HG03378 (cell line): ENCODE data around the gene INSRR.

ENCODE experiments used
- ATAC-seq: cut with Tn5 transposase; IDR thresholded peaks from one replicate; pipeline ENCODE4 v1.9.1; 2021; ENCODE audit warnings: mild to moderate bottlenecking, moderate library complexity; ENCODE audit not compliant: unreplicated experiment

INSRR gene

DNA sequence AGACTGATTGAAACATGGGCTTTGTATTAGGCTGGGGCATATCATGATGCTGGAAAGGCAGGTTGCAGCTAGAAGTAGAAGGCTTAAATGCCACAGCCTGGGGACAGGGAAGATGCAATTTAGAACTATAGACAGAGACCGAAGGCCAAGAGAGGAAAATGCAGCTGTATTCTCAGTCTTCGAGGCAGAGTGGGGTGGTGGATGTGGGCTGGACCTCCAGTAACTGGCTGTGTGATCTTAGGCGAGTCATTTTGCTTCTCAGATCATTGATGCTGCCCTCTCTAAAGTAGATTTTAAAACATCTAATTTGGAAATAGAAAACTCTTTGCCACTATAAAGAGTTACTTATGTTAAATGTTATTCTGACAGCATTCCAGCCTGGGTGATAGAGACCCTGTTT is 24.6 kb downstream of the INSRR start:
- no peak for ATAC-seq

DNA sequence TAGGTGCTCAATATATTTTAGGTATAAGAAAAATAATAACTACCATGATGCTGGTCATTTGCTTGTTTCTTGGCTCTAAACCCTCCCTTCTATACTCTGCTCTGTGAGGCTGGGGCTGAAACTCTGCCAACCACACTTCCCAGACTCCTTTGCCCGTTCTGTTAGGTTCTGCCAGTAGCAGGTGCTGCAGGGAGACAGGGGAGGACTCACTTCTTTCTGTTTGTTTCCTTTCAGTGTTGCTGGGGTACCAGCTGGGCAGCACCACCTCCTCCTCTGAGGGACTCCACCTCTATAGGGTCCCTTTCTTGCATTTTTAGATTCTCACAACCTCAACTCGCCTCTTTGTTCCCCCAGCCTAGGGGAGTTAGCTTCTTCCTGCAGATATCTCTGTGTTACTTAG is 25.3 kb downstream of the INSRR start:
- no peak for ATAC-seq

- no peak for ATAC-seq
Measured at GRCh38 chr1:156832434-156832833, 26.5 kb downstream of the INSRR start.

GRCh38 chr1:156828400-156829124 is 30.4 kb downstream of the INSRR start:
- ATAC-seq, result no peak

DNA sequence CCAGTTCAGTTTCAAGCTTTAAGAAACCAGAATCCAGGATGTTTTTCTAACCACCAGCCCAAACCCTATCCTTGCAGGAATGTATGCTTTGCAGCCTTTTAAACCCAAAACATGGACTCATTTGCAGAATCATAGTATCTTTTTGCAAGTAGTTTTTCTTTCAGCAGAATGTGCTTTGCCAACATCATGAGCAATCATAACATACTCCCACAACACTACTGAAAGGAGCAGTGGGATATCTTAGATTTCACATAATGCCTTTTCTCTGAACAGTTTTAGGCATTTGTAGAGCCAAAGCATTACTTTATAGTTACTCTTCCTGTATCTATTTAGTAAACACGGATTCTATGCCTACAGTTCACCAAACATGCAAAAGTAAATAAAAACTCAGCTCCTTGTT is 32.3 kb downstream of the INSRR start:
- no peak for ATAC-seq

DNA sequence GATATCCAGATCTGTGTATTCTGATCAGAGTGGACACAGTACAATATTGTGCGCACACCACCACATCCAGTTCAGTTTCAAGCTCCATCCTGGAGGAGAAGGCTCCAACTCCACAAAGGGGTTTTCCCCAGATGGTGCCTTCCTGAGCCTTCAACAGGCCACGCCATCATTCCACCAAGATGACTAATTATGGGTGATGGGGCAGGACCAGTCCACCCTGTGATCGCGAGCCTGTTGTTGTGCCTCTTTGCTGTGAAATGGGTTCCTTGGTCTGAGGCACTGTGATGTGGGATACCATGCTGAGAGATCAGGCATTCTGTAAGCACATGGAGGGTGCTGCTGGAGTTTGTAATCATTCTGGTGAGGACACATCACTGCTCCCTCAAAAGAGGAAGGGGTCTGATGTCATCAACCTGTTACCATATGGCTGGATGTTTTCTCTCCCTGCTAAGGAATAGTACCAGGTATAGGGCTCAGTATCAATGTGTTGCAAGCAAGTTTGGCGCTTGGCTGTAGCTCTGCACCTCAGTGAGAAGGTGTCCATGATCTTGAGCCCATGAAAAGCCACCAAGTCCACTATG is 35.6 kb downstream of the INSRR start:
- ATAC-seq, result no peak

DNA sequence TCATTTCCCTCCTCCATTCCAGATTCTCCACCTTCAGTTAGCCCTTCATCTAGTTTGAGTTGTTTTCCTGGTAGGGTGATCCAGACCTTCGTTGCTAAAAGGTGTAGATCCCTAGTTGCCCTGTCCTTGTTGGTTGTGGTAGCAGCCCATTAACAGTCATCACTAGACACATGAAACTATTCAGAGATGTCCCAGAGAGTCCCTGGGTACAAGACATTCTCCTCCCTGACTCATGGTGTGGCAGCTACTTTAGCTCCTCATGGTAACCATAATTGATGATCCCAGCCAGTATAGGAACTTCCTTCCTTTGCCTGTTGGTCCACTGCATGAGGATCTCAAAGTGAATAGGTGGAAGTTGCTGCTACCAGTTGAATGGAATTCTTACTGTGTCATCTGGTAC is 36.2 kb downstream of the INSRR start:
- ATAC-seq, result no peak

DNA sequence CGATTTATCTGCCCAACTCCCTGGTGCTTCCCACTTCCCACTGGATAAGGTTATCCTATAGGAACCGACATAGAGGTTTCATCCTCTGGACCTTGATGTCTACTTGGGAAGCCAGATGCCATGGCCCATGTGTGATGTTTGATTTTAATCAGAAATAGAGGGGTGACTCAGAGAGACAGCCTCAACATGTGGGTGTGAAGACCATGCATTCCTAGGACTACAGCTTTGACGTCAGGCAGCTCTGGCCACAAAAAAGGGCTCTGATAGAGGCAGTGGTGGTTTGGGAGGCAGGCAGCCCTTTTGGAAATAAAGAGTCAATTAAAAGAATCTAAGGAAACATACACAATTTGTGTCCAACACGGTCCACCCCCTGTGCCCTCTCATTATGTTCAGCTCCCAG is 37.1 kb downstream of the INSRR start:
- no peak for ATAC-seq

- peak; percentile 72 for ATAC-seq
Measured at GRCh38 chr1:156816561-156817328, 42.2 kb downstream of the INSRR start, which contains the start of gene SH2D2A. TSS of gene SH2D2A (minus strand) at chr1:156816848. CDS start at chr1:156816708, 140 bp downstream.

GRCh38 chr1:156815961-156816422 is 42.9 kb downstream of the INSRR start:
- ATAC-seq, result no peak

- ATAC-seq, result no peak
Measured at GRCh38 chr1:156815307-156815826, 43.5 kb downstream of the INSRR start.

DNA sequence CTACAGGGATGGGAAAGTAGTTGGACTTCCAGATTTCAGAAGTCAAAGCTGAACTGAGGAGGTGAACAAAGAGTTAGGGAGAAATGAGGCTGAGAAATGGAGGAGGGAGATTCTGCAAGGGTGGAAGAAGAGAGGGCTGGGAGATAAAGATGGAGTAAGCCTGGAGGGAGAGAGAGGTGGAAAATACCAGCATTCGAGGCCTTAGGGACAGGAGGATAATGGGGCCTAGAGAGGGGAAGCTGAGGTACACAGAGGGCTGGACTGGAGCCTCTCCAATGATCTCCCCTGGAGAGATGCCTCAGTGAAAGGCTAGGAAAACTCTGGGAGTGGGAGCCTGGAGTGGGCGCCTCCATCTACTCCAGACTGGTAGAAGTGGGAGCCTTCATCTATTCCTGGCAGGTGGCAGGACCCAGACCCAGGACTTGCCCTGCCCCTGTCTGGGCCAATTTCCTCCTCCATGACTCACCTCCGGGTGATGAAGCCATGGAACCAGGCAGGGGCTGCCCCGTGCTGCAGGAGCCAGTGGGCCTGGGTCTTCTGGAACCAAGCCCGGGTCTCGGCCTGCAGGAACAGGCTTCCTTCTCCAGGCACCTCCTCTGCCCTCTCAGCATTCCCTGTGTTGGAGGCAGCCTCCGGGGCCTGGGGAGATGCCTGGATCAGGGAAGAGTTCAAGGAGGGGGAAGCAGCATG is 44.2 kb downstream of the INSRR start:
- ATAC-seq, result no peak

DNA sequence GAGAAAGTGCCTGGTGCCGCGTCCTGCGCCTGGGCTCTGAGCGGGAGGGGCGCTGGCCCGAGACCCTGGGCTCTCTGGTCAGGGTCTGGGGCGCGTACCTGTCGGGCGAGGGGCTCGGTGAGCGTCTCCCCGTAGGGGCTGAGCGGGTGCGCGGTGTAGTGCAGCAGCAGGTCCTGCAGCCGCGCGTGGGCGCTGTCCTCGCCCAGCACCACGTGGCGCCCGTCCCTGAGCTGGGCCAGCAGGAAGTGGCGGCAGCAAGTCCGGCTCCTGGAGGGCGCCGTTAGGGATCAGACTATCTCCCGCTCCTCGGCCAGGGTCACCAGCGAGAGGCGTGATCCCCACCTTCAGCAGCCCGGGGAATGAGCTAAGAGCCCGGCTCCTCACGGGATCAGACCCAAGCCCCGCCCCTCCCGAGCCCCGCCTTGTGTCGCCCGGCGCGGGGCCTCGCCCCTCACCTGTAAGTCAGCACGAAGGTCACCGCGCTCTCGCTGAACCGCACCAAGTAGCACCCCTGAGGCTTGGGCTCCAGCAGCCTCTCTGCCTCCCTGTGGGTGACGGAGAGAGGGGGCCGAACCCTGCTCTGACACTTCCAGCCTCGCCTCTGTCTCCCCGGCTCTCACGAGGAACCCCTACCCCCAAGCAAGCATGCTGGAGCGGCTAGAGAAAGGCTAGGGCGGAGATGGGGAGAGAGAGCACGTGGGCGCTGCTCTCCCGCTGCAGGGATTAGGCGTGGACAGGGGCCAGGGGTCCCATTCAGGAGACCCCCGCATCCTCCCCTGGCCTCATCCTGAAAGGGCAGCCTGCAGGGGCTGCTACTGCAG is 45.0 kb downstream of the INSRR start:
- no peak for ATAC-seq

GRCh38 chr1:156813298-156813697 is 45.6 kb downstream of the INSRR start:
- ATAC-seq, result no peak

DNA sequence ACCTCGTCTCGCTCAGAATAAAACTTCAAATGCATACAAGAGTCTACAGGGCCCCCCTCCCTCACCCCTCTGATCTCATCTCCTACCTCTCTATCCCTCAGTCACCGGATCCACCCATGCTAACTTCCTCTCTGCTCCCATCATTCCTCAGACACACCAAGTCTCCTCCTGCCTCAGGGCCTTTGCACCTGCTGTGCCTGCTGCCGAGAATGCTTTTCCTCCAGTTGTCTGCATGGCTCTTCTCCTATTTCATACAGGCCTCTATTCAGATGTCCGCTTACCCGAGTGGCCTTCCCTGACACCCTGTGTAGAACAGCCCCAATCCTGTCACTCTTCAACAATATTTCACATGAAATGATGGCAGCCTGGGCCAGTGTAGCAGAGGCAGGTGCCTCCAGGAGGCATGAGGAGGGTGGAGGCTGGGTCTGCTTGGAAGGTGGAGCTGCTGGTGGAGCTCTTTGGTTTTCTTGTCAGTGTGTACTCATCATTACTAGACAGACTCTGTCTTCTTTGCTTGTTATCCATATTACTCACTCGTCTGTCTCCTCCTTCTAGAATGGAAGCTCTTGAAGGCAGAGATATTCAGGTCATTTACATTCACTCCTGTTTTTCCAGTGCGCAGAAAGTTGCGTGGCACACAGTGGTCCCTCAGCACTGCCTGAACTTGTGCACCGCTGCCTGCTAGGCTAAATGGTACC is 46.5 kb downstream of the INSRR start:
- ATAC-seq, result no peak

- ATAC-seq, result no peak
Measured at GRCh38 chr1:156811168-156811567, 47.7 kb downstream of the INSRR start.

- ATAC-seq, result no peak
Measured at GRCh38 chr1:156809711-156810366, 49.1 kb downstream of the INSRR start.

DNA sequence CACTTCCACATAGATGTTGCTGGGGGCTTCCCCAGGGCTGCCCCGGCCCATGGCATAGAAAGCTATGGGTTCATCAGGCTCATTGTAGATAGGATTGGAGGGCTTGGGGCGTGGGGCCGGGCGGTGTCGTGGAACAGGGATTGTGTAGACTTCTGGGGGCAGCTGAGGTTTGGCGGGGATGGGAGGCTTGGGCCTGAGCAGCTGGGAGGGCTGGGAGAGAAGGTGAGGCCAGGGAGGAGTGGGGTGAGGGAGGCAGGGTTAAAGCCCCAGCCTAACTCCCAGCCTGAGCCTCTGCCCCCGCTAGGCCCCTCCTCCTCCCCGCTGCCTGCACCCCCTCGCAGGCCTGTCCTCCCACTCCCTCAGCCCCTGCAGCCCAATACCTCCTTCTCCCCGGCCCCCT is 49.6 kb downstream of the INSRR start:
- no peak for ATAC-seq
